ENCODE data around the gene VMP1.

GRCh38 chr17:59737324-59737723 lies 29.9 kb downstream of the VMP1 start:
- no peak for TF ChIP-seq CTCF (conservative IDR thresholded peaks at IDR 0.05; ENCODE audit: low read length)
- no peak for TF ChIP-seq EZH2phosphoT487 (IDR thresholded peaks at IDR 0.05; ENCODE audit: borderline replicate concordance, low read depth, low read length)

Measured in OCI-LY7 (cell line).